Cardiac fibroblast (primary cell): Measurements from ENCODE around the gene ZNF554.

Experiments
- DNase-seq, 2 donors: peaks; one replicate each; pipeline versions ENCODE4 v3.0.0 to v3.0.0-alpha.2; 2010; ENCODE audit warnings: low read depth in 2 of 2
- H3K4me3 ChIP-seq, 2 donors: replicated peaks in 1 of 2; 1 replicate in 1 of 2; 2 replicates in 1 of 2; pipeline ENCODE4 v1.5.1; 2011; ENCODE audit warnings: low read depth in 2 of 2, low read length in 2 of 2, mild to moderate bottlenecking in 2 of 2, moderate library complexity in 1 of 2
- CTCF ChIP-seq: IDR thresholded peaks from one replicate; pipeline ENCODE4 v1.5.1; 2011; ENCODE audit warnings: low read depth, mild to moderate bottlenecking, low read length, inconsistent platforms

Gene ZNF554

GRCh38 chr19:2808129-2808941 is 11.3 kb upstream of the ZNF554 start:
- no peak overlapping the region for H3K4me3 ChIP-seq
- no peak for DNase-seq
- no peak for TF ChIP-seq CTCF

GRCh38 chr19:2809387-2810140 is 10.1 kb upstream of the ZNF554 start:
- no peak overlapping the region for H3K4me3 ChIP-seq
- no peak for TF ChIP-seq CTCF
- no peak for DNase-seq

GRCh38 chr19:2810141-2811091 is 9.3 kb upstream of the ZNF554 start:
- TF ChIP-seq CTCF = no peak
- H3K4me3 ChIP-seq = no peak overlapping the region
- DNase-seq = no peak

GRCh38 chr19:2811221-2811722 is 8.4 kb upstream of the ZNF554 start:
- no peak for TF ChIP-seq CTCF
- H3K4me3 ChIP-seq = no peak overlapping the region
- DNase-seq = no peak

- no peak overlapping the region for H3K4me3 ChIP-seq
- no peak for DNase-seq
- TF ChIP-seq CTCF = no peak
These were observed 7.8 kb upstream of the ZNF554 start for GRCh38 chr19:2811735-2812413.
